Thyroid gland (tissue), 4 donors: ENCODE results near the gene MAGI1.

Experiments used
- POLR2A ChIP-seq, 2 donors: fragments of 450-650 bp; IDR thresholded peaks; one replicate each; pipeline ENCODE4 v1.6.1; 2017; ENCODE audit warnings: antibody characterized with exemption in 2 of 2, mild to moderate bottlenecking in 2 of 2, moderate library complexity in 1 of 2
- TF ChIP-seq, protein P1 (sequence below), 6 experiments: fragments of 200-600 bp in 3 of 6; fragments of 450-650 bp in 3 of 6; sonication (generic) in 3 of 6; IDR thresholded peaks; one replicate each; pipeline ENCODE4 v1.5.1; 2016 to 2019; ENCODE audit warnings: antibody characterized with exemption in 6 of 6, mild to moderate bottlenecking in 2 of 6, inconsistent platforms in 1 of 6, moderate library complexity in 1 of 6

DNA sequence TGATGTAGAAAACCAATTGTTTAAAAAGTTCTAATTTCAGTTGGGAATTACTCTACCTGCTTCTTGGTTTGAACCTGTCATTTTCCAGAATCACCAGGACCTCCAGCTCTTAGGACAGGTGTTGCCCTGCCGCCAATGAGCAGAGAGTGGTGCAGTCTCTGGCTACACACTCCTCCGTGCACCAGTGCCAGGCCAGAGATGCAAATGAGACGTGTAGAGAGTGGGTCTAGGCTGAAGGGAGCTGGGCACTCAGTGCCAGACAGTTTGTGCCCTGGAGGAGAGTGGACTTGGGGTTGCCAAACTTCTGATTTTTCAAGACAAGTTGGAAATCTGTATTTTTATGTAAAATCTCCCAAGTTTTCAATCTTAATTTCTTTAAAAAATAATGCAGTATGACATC is 566.2 kb downstream of the MAGI1 start:
- TF ChIP-seq, protein P1, sequence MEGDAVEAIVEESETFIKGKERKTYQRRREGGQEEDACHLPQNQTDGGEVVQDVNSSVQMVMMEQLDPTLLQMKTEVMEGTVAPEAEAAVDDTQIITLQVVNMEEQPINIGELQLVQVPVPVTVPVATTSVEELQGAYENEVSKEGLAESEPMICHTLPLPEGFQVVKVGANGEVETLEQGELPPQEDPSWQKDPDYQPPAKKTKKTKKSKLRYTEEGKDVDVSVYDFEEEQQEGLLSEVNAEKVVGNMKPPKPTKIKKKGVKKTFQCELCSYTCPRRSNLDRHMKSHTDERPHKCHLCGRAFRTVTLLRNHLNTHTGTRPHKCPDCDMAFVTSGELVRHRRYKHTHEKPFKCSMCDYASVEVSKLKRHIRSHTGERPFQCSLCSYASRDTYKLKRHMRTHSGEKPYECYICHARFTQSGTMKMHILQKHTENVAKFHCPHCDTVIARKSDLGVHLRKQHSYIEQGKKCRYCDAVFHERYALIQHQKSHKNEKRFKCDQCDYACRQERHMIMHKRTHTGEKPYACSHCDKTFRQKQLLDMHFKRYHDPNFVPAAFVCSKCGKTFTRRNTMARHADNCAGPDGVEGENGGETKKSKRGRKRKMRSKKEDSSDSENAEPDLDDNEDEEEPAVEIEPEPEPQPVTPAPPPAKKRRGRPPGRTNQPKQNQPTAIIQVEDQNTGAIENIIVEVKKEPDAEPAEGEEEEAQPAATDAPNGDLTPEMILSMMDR (IDR thresholded peaks at IDR 0.05): no peak
- no peak for TF ChIP-seq POLR2A (IDR thresholded peaks at IDR 0.05)
